Osteoblast (primary cell): ENCODE data around the gene FGF3. TPM values are rescaled to one million over a fixed set of nuclear protein-coding genes. Genes with fewer than 3 reads are reported as not detected.
A peak's percentile ranks its signal among the peaks of the same experiment; 100 is the strongest.

Source experiments
- DNase-seq: peaks from one replicate; pipeline ENCODE4 v3.0.0; 2011; ENCODE audit warnings: low spot score, mixed read lengths; ENCODE audit not compliant: insufficient read length; ENCODE audit errors: missing footprints
- H2AFZ ChIP-seq: 2 replicates; pipeline ENCODE4 v1.6.0; 2011; ENCODE audit warnings: mild to moderate bottlenecking, low read length
- H3K27ac ChIP-seq: 2 replicates; pipeline ENCODE4 v1.5.1; 2011; ENCODE audit warnings: mild to moderate bottlenecking, low read depth, low read length, moderate library complexity
- H3K27me3 ChIP-seq: 2 replicates; pipeline ENCODE4 v1.6.0; 2012; ENCODE audit warnings: mild to moderate bottlenecking, control low read depth, inconsistent platforms, low read length, moderate library complexity; ENCODE audit not compliant: insufficient read depth
- H3K36me3 ChIP-seq: 2 replicates; pipeline ENCODE4 v1.5.1; 2011; ENCODE audit warnings: mild to moderate bottlenecking, low read length, control low read depth, moderate library complexity; ENCODE audit not compliant: insufficient read depth
- H3K4me1 ChIP-seq: 2 replicates; pipeline ENCODE4 v1.5.1; 2011; ENCODE audit warnings: mild to moderate bottlenecking, low read length, control low read depth, moderate library complexity; ENCODE audit not compliant: insufficient read depth
- H3K4me2 ChIP-seq: 2 replicates; pipeline ENCODE4 v1.6.0; 2011; ENCODE audit warnings: mild to moderate bottlenecking, low read length; ENCODE audit not compliant: insufficient read depth
- H3K4me3 ChIP-seq: fragments of 200-600 bp; sonication (generic); 3 replicates; pipeline ENCODE4 v1.5.1; 2012; ENCODE audit warnings: mild to moderate bottlenecking, low read length, inconsistent platforms; ENCODE audit not compliant: insufficient read depth
- H3K79me2 ChIP-seq: 2 replicates; pipeline ENCODE4 v1.6.0; 2012; ENCODE audit warnings: mild to moderate bottlenecking, low read length, control low read depth, inconsistent platforms; ENCODE audit not compliant: insufficient read depth
- H3K9me3 ChIP-seq: 2 replicates; pipeline ENCODE4 v1.5.1; 2011; ENCODE audit warnings: low read depth, low read length, control low read depth
- H4K20me1 ChIP-seq: 2 replicates; pipeline ENCODE4 v1.6.0; 2012; ENCODE audit warnings: mild to moderate bottlenecking, low read length, control low read depth; ENCODE audit not compliant: insufficient read depth
- total RNA-seq: library from RNA; depleted of rRNA; stranded (reverse); fragments of >200 nt; gene quantifications from 2 replicates; pipeline ENCODE4 v1.2.3, GENCODE V29; 2012
- TF ChIP-seq, protein P1 (sequence below): IDR thresholded peaks from 2 replicates; pipeline ENCODE4 v1.5.1; 2011; ENCODE audit warnings: mild to moderate bottlenecking, low read depth, low read length, moderate library complexity; ENCODE audit errors: extremely low read depth

The FGF3 gene
- total RNA-seq, 1 donor = not detected

DNA sequence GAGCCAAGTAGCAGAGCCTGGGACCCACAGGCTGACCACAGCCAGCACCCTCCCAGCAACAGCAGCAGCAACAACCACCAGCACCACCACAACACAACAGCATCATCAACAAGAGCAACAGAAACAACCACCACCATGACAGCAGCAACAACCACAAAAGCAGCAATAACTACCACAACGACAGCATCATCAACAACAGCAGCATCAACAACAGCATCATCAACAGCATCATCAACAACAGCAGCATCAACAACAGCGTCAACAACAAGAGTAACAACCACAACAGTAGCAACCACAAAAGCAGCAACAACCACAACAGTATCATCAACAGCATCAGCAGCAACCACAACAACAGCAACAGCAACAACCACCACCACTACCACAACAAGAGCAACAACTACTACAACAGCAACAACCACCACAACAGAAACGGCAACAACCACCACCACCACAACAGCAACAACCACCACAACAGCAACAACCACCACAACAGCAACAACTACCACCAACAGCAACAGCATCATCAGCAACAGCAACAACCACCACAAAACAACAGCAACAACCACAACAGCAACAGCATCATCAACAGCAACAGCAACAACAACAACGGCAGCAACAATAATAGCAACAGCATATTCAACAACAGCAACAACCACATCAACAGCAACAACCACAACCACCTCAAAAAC, 22.1 kb upstream of the FGF3 start:
- no peaks in the 10 kb centered on the region for H3K79me2 ChIP-seq
- H2AFZ ChIP-seq = no peak overlapping the region
- peaks cover 23% of the 10 kb centered on the region for H3K27me3 ChIP-seq
- DNase-seq = no peak
- H4K20me1 ChIP-seq = no peaks in the 10 kb centered on the region
- no peak overlapping the region for H3K4me2 ChIP-seq
- no peak overlapping the region for H3K27ac ChIP-seq
- no peaks in the 10 kb centered on the region for H3K4me1 ChIP-seq
- H3K4me3 ChIP-seq = no peak overlapping the region
- no peaks in the 10 kb centered on the region for H3K36me3 ChIP-seq
- TF ChIP-seq, protein P1, sequence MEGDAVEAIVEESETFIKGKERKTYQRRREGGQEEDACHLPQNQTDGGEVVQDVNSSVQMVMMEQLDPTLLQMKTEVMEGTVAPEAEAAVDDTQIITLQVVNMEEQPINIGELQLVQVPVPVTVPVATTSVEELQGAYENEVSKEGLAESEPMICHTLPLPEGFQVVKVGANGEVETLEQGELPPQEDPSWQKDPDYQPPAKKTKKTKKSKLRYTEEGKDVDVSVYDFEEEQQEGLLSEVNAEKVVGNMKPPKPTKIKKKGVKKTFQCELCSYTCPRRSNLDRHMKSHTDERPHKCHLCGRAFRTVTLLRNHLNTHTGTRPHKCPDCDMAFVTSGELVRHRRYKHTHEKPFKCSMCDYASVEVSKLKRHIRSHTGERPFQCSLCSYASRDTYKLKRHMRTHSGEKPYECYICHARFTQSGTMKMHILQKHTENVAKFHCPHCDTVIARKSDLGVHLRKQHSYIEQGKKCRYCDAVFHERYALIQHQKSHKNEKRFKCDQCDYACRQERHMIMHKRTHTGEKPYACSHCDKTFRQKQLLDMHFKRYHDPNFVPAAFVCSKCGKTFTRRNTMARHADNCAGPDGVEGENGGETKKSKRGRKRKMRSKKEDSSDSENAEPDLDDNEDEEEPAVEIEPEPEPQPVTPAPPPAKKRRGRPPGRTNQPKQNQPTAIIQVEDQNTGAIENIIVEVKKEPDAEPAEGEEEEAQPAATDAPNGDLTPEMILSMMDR = no peak
- H3K9me3 ChIP-seq = no peaks in the 10 kb centered on the region

DNA sequence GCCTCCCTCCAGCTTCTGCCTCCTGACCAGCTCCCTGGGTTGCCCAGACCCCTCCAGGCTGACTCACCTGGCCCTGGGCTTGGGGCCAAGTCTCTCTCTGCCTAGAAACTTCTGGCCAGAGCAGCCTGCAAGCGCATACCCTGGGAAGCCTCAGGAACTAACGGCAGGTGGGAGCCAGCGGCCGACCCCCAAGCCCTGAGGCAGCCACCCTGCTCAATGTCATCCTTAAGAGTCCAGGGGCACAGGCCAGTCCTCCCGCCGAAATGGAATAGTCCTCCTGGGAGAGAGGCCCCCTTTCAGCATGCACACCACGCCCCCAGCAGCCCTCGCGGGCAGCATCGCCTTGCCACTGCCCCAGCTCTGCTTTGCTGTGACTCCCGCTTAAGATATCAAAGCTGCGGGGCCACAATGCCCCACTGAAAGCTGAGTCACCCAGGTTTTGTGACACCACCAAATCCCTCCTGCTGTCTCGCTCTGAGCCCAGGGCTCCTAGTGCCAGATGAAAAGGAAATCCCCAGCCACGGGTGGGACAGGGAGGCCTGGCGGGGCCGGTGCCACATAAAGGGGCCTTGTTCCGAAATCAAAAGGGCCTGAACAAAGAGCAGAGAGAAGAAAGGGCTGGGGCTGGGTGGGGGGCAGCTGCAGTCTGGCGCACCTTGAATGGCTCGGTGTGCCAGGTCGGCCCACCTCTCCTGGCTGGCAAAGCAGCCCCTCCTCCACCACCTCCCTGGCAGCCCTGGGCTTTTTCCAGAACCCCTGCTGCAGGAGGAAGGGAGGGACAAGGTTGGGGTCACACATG, 21.4 kb upstream of the FGF3 start:
- TF ChIP-seq, protein P1 = no peak
- H3K27ac ChIP-seq = no peak overlapping the region
- H3K4me2 ChIP-seq = no peak overlapping the region
- H3K4me1 ChIP-seq = no peaks in the 10 kb centered on the region
- H3K27me3 ChIP-seq = peaks cover 26% of the 10 kb centered on the region
- H2AFZ ChIP-seq = no peak overlapping the region
- H3K4me3 ChIP-seq = no peak overlapping the region
- H4K20me1 ChIP-seq = no peaks in the 10 kb centered on the region
- no peaks in the 10 kb centered on the region for H3K36me3 ChIP-seq
- DNase-seq = peak; percentile 56
- H3K79me2 ChIP-seq = no peaks in the 10 kb centered on the region
- no peaks in the 10 kb centered on the region for H3K9me3 ChIP-seq

DNA sequence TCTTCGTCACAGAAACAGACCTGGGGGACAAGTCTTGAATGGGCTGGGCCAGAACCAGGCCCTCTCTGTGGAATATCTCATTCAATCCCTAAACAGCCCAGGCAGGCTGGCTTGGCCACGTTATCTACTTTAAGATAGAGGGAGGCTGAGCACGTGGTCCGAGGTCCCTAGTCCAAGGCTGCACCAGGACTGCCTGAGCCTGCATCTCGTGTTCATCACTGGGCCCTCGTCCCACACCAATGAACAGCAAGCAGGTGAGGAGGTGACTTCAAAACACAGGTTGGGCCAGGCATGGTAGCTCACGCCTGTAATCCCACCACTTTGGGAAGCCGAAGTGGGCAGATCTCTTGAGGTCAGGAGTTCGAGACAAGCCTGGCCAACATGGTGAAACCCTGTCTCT, 20.3 kb upstream of the FGF3 start:
- Histone ChIP-seq H3K36me3 (no peaks in the 10 kb centered on the region), H3K4me2 (no peak overlapping the region), H2AFZ (no peak overlapping the region), H3K27ac (no peak overlapping the region), H3K4me1 (no peaks in the 10 kb centered on the region), H3K4me3 (no peak overlapping the region), H3K27me3 (peaks cover 37% of the 10 kb centered on the region), H4K20me1 (no peaks in the 10 kb centered on the region), H3K79me2 (no peaks in the 10 kb centered on the region), H3K9me3 (no peaks in the 10 kb centered on the region)
- TF ChIP-seq, protein P1 = no peak
- DNase-seq = peak; percentile 32

DNA sequence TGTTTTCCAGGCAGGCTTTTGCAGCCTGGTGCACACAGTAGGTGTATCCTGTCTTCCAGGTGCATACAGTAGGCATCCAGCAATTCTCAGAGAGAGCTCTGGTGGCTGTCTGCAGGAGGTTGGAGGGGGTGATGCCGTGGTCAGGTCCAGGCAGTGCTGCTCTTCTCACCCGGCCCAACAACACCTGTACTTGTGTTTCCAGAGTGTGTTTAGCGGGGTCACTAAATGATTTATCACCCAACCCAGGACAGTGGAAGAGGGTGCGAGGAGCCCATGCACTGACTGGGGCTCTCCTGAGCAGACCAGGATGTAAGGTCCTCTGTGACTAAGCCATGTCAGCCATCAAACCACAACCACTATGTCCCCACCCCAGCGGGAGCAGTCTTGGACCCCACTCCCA, 18.6 kb upstream of the FGF3 start:
- H3K79me2 ChIP-seq = no peaks in the 10 kb centered on the region
- no peaks in the 10 kb centered on the region for H3K36me3 ChIP-seq
- H3K27me3 ChIP-seq = peaks cover 47% of the 10 kb centered on the region
- H4K20me1 ChIP-seq = no peaks in the 10 kb centered on the region
- no peaks in the 10 kb centered on the region for H3K4me1 ChIP-seq
- DNase-seq = no peak
- no peaks in the 10 kb centered on the region for H3K9me3 ChIP-seq
- no peak overlapping the region for H3K4me3 ChIP-seq
- TF ChIP-seq, protein P1 = no peak
- H2AFZ ChIP-seq = no peak overlapping the region
- H3K27ac ChIP-seq = no peak overlapping the region
- H3K4me2 ChIP-seq = no peak overlapping the region
